ENCODE data around the gene CLDN24. TPM values are rescaled to one million over a fixed set of nuclear protein-coding genes. Genes with fewer than 3 reads are reported as not detected.

The CLDN24 gene
- total RNA-seq, 4 donors from 2014 or later = not detected

DNA sequence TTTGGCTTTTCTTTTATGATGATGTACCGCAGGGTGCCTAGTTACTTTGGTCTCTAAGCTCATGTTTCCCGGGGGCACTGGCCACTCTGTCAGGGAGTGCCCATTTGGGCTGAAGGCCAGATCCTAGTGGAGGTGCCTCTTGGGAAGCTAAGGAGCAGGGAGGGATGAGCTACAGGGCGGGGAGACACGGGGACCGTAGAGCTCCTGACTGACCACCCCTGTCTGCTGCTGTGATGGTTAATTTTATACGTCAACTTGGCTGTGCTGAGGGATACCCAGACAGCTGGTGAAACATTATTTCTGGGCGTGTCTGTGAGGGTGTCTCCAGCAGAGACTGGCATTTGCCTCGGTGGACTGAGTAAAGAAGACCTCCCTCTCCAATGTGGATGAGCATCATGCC lies 24.9 kb upstream of the CLDN24 start:
- no peak overlapping the region for H3K4me3 ChIP-seq
- no peak for TF ChIP-seq POLR2A (IDR thresholded peaks at IDR 0.05)
- TF ChIP-seq, protein P1, sequence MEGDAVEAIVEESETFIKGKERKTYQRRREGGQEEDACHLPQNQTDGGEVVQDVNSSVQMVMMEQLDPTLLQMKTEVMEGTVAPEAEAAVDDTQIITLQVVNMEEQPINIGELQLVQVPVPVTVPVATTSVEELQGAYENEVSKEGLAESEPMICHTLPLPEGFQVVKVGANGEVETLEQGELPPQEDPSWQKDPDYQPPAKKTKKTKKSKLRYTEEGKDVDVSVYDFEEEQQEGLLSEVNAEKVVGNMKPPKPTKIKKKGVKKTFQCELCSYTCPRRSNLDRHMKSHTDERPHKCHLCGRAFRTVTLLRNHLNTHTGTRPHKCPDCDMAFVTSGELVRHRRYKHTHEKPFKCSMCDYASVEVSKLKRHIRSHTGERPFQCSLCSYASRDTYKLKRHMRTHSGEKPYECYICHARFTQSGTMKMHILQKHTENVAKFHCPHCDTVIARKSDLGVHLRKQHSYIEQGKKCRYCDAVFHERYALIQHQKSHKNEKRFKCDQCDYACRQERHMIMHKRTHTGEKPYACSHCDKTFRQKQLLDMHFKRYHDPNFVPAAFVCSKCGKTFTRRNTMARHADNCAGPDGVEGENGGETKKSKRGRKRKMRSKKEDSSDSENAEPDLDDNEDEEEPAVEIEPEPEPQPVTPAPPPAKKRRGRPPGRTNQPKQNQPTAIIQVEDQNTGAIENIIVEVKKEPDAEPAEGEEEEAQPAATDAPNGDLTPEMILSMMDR (IDR thresholded peaks at IDR 0.05 in 4 of 5, conservative IDR thresholded peaks at IDR 0.05 in 1 of 5) = no peak
- in situ Hi-C loops (cut with MboI; ENCODE audit: low sequenced_read_pairs in 4 of 4) (no loop called here), intact Hi-C loops (cut with DNase I; ENCODE audit: low total_unique reads) (no loop called here)
- H3K9me3 ChIP-seq = no peaks in the 10 kb centered on the region
- ATAC-seq = no peak
- peaks cover 0 to 8% (median 3%) of the 10 kb centered on the region in 3 donors for H3K27me3 ChIP-seq
- H3K36me3 ChIP-seq = no peaks in the 10 kb centered on the region
- DNase-seq = no peak
- no peaks in the 10 kb centered on the region for H3K4me1 ChIP-seq
- no peak overlapping the region for H3K27ac ChIP-seq

DNA sequence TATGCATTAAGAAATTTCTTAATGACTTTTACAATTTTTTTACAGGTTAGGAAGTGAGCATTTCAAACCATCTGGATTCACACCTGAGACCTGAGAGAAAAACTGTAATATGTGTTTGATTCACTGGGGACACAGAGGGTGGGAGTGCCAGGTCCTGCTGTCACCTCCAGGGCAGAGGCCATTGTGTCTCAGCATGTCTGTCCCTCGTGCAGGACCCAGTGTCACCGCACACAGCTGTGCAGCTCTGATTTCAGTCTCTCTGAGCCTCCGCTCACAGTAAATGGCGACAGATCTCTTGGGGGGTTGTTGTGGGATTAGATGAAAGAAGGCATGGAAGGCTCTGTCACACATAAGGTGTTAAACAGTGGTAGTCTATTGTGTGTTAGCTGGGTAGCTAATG lies 23.0 kb upstream of the CLDN24 start:
- in situ Hi-C loops (cut with MboI; ENCODE audit: low sequenced_read_pairs in 4 of 4) = no loop called here
- TF ChIP-seq, protein P1 (IDR thresholded peaks at IDR 0.05 in 4 of 5, conservative IDR thresholded peaks at IDR 0.05 in 1 of 5) = no peak
- no peak for TF ChIP-seq POLR2A (IDR thresholded peaks at IDR 0.05)
- no peak overlapping the region for H3K4me3 ChIP-seq
- no peaks in the 10 kb centered on the region for H3K36me3 ChIP-seq
- no peaks in the 10 kb centered on the region for H3K4me1 ChIP-seq
- no peak overlapping the region for H3K27ac ChIP-seq
- DNase-seq (no peak), ATAC-seq (no peak)
- peaks cover 0 to 8% (median 3%) of the 10 kb centered on the region in 3 donors for H3K27me3 ChIP-seq
- intact Hi-C loops (cut with DNase I; ENCODE audit: low total_unique reads) = no loop called here
- no peaks in the 10 kb centered on the region for H3K9me3 ChIP-seq

DNA sequence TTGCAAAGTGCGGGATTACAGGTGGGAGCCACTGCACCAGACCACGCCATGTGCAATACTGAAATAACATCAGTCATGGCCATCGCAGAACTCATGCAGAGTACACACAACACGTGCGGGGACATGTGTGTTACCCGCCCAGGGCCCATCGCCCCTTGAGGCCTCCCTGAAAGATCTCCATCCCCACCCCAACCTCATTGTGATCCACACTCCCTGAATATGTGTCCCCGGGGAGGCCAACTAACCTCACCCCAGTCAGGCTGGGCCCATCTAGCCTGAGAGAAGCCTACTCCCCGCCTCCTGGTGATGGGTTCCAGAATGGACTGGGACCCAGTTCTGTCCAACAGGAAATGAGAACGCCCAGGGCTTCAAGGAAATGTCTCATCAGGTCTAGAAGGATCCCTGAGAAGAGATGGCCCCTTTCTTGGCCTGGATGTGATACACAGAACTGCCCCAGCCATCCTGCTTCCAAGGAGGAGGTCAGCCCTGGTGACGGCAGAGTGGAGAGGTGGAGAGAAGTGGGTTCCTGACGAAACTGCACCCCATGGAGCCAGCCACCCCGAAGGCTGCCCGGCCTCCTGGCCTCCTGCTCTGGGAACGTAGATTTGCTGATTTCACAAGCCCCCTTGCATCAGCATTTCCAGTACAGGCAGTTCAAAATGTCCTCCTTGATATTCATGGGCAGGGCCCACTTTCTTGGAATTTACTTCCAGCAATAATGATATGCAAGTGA lies 22.5 kb upstream of the CLDN24 start:
- Histone ChIP-seq H3K36me3 (no peaks in the 10 kb centered on the region), H3K4me1 (no peaks in the 10 kb centered on the region), H3K9me3 (no peaks in the 10 kb centered on the region), H3K27ac (no peak overlapping the region), H3K27me3 (peaks cover 0 to 8% (median 3%) of the 10 kb centered on the region in 3 donors), H3K4me3 (no peak overlapping the region)
- ATAC-seq (no peak), DNase-seq (no peak)
- intact Hi-C loops (cut with DNase I; ENCODE audit: low total_unique reads) (no loop called here), in situ Hi-C loops (cut with MboI; ENCODE audit: low sequenced_read_pairs in 4 of 4) (no loop called here)
- TF ChIP-seq, protein P1 (IDR thresholded peaks at IDR 0.05 in 4 of 5, conservative IDR thresholded peaks at IDR 0.05 in 1 of 5) = no peak
- TF ChIP-seq POLR2A (IDR thresholded peaks at IDR 0.05) = no peak

DNA sequence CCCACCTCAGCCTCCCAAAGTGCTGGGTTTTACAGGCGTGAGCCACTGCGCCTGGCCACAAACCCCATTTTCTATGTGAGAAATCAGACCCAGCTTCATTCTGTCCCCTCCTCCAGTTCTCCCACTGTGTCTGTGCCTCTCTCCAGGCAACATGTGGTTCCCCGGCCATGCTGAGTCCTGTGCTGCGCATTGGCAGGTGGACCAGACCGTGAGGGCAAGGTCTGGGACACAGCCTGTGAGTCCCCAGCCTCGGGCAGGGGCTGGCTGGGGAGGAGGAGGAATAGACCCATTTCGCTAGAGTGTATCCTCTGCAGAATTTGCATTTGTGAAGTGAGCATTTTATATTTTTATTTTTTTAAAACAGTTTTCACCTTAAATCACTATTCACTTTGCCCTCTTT lies 21.5 kb upstream of the CLDN24 start:
- Histone ChIP-seq H3K27ac (no peak overlapping the region), H3K4me1 (no peaks in the 10 kb centered on the region), H3K36me3 (no peaks in the 10 kb centered on the region), H3K4me3 (no peak overlapping the region), H3K27me3 (peaks cover 0 to 8% (median 3%) of the 10 kb centered on the region in 3 donors), H3K9me3 (no peaks in the 10 kb centered on the region)
- TF ChIP-seq, protein P1 (IDR thresholded peaks at IDR 0.05 in 4 of 5, conservative IDR thresholded peaks at IDR 0.05 in 1 of 5) = no peak
- TF ChIP-seq POLR2A (IDR thresholded peaks at IDR 0.05) = no peak
- in situ Hi-C loops (cut with MboI; ENCODE audit: low sequenced_read_pairs in 4 of 4) = no loop called here
- DNase-seq (no peak), ATAC-seq (no peak)
- intact Hi-C loops (cut with DNase I; ENCODE audit: low total_unique reads) = no loop called here

Measured in gastrocnemius medialis (tissue), 4 donors.